IMR-90 (cell line): ENCODE results near the gene EDA.

ENCODE experiments used
- BHLHE40 ChIP-seq: fragments of 150-350 bp; IDR thresholded peaks from 2 replicates; pipeline ENCODE4 v1.6.1; 2016; ENCODE audit warnings: mild to moderate bottlenecking, low read depth, low read length
- CEBPB ChIP-seq: IDR thresholded peaks from 2 replicates; pipeline ENCODE4 v1.6.1; 2012; ENCODE audit warnings: low read depth, low read length, improper control_type of control experiment
- CTCF ChIP-seq: conservative IDR thresholded peaks from 2 replicates; pipeline ENCODE4 v1.5.1; 2012; ENCODE audit warnings: mild to moderate bottlenecking, low read depth, low read length, improper control_type of control experiment

- TF ChIP-seq CTCF (no peak), BHLHE40 (no peak), CEBPB (no peak)
These were observed 2.0 kb upstream of the EDA start for GRCh38 chrX:69613946-69614345.
